Myocyte (in vitro differentiated cells): ENCODE data around the gene TES. TPM values are rescaled to one million over a fixed set of nuclear protein-coding genes. Genes with fewer than 3 reads are reported as not detected.
"Not testable (repeated sequence)": the region's sequence is repeated elsewhere in the genome, so short reads cannot be mapped to it uniquely, and the experiment has no call there.

Source experiments
- DNase-seq: peaks from one replicate; pipeline ENCODE4 v3.0.0-alpha.2; 2012; ENCODE audit warnings: low read depth
- total RNA-seq: library from RNA; depleted of rRNA; stranded (reverse); fragments of >200 nt; gene quantifications from 2 replicates; pipeline ENCODE4 v1.2.3, GENCODE V29; 2014

TES gene
- total RNA-seq, 1 donor from 2014 or later = 0.99 TPM

DNA sequence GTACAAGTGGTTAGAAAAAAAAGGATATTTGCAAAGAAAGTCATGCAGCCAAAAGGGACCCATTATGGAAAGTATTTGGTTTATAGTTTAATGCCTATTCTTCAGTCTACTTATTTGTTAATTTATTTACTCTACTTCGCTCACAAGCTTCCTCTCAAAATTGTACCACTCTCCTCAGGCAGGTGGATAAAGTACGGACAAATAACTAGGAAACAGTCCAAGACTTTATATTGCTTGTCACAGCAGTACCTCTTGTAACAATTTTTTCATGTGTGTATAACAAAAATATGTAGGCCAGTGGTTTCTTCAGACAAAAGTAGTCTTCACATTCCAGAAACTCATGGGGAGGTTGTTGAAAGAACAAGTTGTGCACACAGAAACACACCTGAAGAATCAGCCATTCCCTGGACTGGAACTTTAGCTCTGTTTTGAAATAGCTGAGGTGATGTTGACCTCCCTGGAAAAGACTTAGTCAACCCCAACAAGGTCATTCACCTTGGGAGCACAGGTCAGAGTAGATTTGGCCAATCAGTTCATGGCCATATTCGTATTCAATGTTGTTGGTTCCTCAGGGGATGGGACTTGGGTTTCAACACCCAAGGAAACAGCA lies 73.4 kb downstream of the TES start:
- no peak for DNase-seq

DNA sequence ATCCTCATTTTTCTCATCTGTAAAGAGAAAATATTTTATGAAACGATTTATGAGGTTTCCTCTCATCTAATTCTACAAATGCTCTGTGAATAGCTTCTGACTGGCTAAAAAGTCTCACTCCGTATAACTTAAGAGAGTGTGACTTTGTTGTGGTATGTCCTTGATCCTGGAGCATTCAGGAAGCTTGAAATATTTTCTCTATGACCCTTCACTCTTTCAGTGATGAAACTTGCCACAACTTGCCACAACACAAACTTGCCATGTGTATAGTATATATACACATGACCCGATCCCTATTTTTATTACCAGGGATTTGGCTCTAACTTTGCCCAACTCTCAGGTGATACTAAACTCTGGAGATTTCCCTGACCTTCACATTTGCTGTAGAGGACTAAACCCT lies 74.1 kb downstream of the TES start:
- DNase-seq = no peak

DNA sequence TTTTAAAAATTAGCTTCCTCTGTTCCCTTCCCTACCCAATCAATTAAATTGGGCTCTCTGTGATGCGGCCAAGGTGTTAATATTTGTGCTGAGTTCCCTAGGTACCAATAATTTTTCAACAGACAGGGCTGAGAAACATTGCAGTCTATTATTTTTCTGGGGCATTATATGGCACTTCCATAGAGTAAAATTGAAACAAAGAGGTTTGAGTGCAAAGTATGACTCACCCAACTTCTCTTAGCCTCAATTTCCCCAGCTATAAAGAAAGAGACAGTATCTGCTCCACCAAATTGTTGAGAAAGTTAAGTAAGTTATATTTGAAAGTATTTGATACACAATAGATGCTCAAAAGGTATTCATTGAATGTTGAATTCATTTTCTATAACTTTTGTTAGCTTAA lies 74.9 kb downstream of the TES start:
- DNase-seq = no peak

DNA sequence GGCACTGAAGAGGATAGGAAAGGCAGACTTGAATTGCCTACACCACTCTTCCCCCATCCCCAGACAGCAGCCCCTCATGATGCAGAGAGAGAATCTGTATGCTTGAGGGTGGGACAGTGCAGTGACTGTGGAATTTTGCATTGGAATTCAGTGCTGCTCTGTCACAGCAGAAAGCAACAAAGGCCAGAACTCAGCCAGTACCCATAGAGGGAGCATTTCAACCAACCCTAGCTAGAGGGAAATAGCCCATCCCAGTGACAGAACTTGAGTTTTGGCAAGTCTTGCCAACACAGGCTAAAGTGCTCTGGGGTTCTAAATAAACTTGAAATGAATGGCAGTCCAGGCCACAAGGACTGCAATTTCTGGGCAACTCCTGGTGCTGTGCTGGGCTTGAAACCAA lies 80.4 kb downstream of the TES start:
- DNase-seq = no peak

DNA sequence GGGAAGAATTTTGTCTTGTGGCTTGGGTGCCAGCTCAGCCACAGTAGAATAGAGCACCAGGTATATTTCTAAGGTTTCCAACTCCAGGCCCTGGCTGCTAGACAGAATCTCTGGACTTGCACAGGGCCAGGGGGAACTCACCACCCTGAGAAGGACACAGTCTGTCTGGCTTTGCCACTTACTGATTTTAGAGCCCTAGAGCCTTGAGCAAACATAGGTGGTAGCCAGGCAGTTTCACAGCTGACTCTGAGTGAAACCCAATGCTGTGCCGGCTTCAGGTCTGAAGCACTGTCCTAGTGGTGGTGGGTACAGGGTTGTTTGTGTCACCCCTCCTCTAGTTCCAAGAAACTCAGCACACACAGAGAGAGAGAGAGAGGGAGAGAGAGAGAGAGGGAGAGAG lies 81.6 kb downstream of the TES start:
- DNase-seq = no peak

DNA sequence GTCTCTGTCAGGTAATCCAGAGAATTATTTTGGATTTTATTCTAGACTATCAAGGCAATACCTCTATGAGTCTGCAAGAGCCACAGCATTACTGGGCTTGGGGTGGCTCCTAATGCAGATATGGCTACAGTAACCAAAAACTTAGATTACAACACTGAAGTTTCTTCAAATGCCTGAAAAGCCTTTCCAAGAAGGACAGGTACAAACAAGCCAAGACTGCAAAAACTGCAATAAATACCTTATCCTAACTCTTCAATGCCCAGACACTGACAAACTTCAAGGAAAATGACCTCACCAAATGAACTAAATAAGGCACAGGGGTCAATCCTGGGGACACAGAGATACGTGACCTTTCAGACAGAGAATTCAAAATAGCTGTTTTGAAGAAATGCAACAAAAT lies 82.0 kb downstream of the TES start:
- no peak for DNase-seq

DNA sequence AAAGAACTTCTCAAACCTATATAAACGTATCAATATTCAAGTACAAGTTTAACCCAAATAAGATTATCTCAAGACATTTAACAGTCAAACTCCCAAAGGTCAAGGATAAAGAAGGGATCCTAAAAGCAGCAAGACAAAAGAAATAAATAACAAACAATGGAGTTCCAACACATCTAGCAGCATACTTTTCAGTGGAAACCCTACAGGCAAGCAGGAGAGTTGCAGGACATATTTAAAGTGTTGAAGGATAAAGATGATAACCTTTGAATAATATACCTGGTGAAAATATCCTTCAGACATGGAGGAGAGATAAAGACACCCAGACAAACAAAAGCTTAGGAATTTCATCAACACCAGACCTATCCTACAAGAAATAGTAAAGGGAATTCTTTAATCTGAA lies 82.8 kb downstream of the TES start:
- no peak for DNase-seq

DNA sequence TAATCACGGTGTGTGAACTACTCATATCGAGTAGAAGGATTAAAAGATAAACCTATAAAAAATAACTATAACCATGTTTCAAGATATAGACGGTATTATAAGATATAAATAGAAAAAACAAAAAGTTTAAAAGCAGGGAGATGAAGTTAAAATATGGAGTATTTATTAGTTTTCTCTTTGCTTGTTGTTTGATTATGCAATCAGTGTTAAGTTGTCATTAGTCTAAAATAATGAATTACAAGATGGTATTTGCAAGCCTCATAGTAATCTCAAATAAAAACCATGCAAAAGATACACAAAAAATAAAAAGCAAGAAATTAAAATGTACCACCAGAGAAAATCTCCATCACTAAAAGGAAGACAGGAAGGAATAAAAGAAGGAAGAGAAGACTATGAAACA lies 83.3 kb downstream of the TES start:
- DNase-seq = no peak

DNA sequence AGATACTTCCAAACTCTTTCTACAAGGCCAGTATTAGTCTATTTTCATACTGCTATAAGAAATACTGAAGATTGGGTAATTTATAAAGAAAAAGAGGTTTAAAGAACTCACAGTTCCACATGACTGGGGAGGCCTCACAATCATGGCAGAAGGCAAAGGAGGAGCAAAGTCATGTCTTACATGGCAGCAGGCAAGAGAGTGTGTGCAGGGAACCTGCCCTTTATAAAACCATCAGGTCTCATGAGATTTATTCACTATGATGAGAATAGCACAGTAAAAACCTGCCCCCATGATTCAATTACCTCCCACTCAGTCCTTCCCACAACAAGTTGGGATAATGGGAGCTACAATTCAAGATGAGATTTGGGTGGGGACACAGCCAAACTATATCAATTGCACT lies 85.6 kb downstream of the TES start:
- DNase-seq = not testable (repeated sequence)

DNA sequence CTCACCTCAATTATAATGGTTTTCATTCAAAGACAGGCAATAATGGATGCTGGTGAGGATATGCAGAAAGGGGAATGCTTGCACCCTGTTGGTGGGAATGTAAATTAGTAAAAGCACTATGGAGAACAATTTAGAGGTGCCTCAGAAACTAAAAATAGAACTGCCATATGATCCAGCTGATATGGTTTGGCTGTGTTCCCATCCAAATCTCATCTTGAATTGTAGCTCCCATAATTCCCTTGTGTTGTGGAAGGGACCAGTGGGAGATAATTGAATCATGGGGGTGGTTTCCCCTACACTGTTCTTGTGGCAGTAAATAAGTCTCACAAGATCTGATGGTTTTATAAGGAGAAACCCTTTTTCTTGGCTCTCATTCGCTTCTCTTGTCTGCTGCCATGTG lies 87.7 kb downstream of the TES start:
- DNase-seq = no peak

DNA sequence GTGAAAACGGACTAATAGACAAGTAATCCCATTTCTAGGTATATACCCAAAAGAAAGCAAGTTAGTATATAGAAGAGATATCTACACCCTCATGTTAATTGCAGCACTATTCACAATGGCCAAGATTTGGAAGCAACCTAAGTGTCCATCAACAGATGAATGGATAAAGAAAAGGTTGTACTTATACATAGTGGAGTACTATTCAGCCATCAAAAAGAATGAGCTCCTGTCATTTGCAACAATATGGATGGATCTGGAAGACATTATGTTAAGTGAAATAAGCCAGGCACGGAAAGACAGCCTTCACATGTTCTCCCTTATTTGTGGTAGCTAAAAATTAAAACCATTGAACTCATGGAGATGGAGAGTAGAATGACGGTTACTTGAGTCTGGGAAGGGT lies 88.2 kb downstream of the TES start:
- DNase-seq = no peak

DNA sequence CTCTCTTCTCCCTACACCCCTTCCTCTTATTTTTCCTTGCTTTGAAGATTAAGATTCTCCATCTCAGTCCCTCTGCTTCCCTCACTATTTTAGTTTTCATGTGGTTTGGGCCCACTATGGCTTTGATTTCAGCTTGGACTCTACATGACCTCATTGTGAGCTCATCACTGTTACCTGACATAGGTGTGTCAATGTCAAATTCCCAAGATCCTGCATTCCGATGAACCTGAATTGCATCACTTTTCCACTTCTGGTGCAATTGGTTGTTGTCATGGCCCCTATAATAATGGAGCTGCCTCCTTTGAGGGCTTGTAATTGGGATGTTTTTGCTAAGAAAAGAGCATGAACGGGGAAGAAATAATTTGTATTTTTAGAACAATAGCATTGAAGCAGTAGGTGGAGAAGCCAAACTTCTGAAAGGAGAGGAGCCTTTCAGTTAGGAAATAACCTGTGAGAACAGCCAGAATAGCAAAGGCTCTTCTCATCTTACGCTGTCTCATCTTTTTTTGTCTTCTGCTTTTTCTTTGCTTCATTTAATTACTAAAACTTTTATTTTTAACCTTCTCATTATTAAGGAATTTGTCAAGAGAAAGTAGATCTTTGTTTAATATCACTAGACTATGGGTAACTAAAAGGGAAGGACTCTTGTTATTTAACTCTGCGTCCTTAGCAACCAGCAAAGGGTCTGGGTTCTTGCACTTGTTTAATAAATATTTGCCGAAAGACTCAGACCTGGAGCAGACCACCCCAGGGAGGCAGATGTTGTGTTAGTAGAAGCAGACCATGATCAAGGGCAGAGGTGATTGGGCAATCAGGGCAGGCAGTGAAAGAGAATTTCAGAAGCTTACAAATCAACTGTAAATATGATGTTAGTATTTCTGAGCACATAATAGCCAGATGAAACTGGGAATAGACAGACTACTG lies 95.4 kb downstream of the TES start:
- DNase-seq = no peak

DNA sequence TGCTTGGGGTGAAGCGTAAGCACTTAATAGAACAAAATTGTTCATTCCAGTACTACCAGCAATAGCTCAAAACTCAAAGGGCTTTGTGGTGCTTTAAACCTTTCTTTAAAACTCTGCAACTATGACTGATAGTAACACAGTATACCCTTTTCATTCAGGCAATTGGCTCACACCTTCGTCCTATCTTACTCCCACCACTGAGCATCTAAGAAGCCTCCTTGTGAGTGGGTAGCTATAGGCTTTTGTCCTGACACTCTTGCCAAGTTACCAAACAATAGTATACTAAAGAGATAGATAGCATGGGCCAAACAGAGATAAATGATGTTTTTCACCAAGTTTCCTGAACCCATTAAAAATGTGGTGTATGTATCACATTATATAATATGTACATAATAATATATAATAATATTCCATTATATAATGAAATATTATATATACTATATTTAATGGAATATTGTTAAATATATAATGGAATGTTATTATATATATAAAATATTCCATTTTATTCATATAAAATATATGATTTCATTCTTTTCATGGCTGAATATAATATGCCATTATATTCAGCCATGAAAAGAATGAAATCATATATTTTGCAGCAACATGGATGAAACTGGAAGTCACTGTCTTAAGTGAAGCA lies 96.2 kb downstream of the TES start:
- DNase-seq = no peak

DNA sequence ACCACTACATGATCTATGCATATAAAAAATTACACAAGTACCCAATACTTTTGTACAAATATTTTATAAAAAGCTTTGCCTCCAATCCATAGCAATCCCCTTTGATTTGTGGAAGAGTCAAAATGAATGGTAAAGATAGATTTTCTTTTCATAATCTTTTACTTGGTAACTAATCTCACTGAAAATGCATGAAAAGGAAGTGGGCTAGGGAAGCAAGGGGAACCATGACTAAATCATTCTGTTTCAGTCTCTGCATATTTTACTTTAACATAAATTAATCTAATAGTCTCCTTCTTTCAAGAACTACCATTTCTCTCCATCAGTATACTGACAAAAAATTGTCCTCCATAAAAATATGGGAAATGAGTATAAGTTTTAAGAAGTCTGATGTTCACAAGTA lies 96.9 kb downstream of the TES start:
- DNase-seq = no peak

Other genes with a start within 250 kb of the TES start
- 0.26 TPM in 1 of 2 replicates, not detected in the other for gene TFEC, start 179.8 kb upstream of the TES start, total RNA-seq